Measurements from ENCODE around the gene HSPA9.

HSPA9 gene

GRCh38 chr5:138557677-138558076, 17.5 kb downstream of the HSPA9 start:
- DNase-seq, result no peak

- no peak for DNase-seq
These were observed 21.1 kb downstream of the HSPA9 start for GRCh38 chr5:138554143-138554542.

- no peak for DNase-seq
These were observed 21.6 kb downstream of the HSPA9 start for GRCh38 chr5:138553437-138554095.

GRCh38 chr5:138552657-138553056, 22.5 kb downstream of the HSPA9 start:
- DNase-seq, result no peak

- no peak for DNase-seq
These were observed 25.8 kb downstream of the HSPA9 start for GRCh38 chr5:138549414-138549813.

- no peak for DNase-seq
These were observed 29.2 kb downstream of the HSPA9 start for GRCh38 chr5:138545919-138546562.

- no peak for DNase-seq
These were observed 30.7 kb downstream of the HSPA9 start for GRCh38 chr5:138544181-138545134.

- DNase-seq, result peak; percentile 64
These were observed 31.5 kb downstream of the HSPA9 start for GRCh38 chr5:138543730-138544104.

GRCh38 chr5:138542956-138543729, 32.1 kb downstream of the HSPA9 start, which contains the start of gene ETF1:
Gene ETF1, minus strand, starts transcription at chr5:138543236. Its CDS starts 318 bp downstream, at chr5:138542918.
- peak; percentile 96 for DNase-seq

- no peak for DNase-seq
These were observed 32.8 kb downstream of the HSPA9 start for GRCh38 chr5:138542180-138542955.

GRCh38 chr5:138541511-138542179, 33.6 kb downstream of the HSPA9 start:
- DNase-seq, result no peak

- no peak for DNase-seq
These were observed 35.4 kb downstream of the HSPA9 start for GRCh38 chr5:138539791-138540190.

- no peak for DNase-seq
These were observed 36.1 kb downstream of the HSPA9 start for GRCh38 chr5:138538943-138539627.

- DNase-seq, result no peak
These were observed 38.4 kb downstream of the HSPA9 start for GRCh38 chr5:138536665-138537315.

- DNase-seq, result no peak
These were observed 39.0 kb downstream of the HSPA9 start for GRCh38 chr5:138536215-138536614.

- DNase-seq, result no peak
These were observed 40.9 kb downstream of the HSPA9 start for GRCh38 chr5:138533973-138534941.

- DNase-seq, result no peak
These were observed 45.4 kb downstream of the HSPA9 start for GRCh38 chr5:138529812-138530211.

- DNase-seq, result no peak
These were observed 46.3 kb downstream of the HSPA9 start for GRCh38 chr5:138528744-138529469.

Measured in NCI-H1092 treated with DMSO at 0.1 percent for 48 hours (cell line).